Fibroblast of skin of scalp (primary cell): ENCODE data around the gene STK38.
A peak's percentile ranks its signal among the peaks of the same experiment; 100 is the strongest.

ENCODE experiments used
- DNase-seq: peaks from one replicate; pipeline ENCODE4 v3.0.0-alpha.2; 2013

The STK38 gene

DNA sequence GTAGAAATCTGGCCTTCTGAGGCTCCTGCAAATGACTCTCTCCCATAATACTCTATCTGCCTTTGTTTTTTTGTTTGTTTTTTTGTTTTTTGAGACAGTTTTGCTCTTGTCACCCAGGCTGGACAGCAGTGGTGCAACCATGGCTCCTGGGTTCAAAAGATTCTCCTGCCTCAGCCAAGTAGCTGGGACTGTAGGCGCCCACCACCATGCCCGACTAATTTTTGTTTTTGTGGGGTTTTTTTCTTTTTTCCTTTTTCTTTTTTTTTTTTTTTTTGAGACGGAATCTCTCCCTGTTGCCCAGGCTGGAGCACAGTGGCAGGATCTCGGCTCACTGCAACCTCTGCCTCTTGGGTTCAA lies 16.6 kb upstream of the STK38 start:
- DNase-seq, result no peak

DNA sequence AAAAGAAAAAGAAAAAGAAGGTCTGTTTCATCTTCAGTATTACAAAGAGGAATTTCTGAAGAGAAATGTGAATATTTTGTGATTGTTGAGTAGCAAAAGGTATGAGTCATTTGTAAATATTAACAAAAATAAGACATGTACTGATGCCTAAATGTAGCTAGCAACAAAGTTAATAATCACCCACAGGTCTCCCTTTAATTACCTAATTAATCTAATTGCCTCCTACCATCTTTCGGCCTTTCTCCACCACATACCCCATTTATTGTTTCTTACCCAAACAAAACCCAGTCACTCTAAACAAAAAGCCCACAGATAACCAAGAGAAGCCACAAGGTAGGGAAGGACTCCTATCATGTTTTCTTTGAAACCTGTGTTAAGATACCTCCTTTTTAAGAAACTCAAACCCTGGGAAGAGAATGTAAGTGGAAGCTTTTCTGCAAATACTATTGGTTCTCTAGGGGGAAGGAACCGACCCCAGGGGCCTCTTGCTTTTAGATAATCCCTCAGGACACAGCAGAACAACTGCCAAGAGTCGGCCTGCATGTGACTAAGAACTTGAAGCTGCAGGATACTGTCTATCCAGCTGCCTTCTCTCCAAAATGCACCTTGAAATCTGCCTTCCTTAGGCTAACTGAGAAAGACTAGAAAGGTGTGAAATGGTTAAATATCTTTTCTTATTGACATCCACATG lies 16.1 kb upstream of the STK38 start:
- DNase-seq, result peak; percentile 36

DNA sequence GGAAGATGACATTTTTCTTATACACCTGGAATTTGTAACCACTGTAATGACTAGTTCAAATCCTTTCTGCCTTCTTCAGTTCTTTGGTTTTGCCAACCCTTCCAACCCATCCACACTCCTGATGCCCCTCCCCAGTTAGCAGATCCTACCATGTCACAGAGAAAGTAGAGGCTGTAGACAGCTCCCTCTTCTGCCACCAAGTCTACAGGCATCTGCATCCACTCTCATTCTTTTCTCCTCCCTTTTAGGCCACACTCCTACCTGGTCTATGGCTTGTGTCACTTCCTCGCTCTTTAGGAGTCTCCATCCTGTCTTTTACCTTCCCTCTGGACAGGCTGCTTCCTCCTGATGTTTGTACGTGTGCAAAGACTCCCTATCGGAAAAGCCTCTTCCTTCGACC lies 13.5 kb upstream of the STK38 start:
- no peak for DNase-seq

DNA sequence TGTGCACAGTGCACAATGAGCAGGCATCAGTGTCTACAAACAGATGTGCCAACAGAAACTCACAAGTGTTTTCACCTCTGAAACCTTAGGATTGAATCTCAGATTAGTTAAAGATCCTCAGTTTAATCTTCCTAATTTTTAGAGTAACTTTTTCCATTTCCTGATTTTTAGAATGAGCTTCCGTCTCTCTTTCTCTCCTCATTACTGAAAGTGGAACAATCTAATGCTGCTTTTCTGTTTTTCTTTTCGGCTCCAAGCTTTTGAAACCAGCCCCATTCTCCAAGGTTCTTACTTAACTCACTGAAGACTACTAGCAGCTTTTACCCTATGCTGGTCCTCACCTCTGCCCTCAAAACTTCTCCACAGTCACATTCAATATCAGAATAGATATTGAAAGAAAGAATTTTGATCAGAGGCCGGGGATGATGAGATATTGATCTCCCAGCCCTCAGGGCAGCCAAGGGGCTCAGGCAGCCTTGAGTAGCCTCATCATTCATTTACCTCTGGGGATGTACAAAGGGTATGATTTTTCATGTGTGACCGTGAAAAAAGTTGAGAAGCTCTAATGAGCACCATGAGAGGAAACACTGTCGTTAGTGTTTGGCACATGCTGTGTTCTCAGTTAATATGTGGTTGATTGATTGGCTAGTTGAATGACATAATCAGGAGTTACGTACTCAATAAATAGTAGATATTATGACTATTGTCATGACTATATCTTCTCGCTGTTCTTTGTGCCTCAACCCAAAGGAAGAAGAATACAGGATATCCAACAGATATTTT lies 11.9 kb upstream of the STK38 start:
- DNase-seq, result no peak

DNA sequence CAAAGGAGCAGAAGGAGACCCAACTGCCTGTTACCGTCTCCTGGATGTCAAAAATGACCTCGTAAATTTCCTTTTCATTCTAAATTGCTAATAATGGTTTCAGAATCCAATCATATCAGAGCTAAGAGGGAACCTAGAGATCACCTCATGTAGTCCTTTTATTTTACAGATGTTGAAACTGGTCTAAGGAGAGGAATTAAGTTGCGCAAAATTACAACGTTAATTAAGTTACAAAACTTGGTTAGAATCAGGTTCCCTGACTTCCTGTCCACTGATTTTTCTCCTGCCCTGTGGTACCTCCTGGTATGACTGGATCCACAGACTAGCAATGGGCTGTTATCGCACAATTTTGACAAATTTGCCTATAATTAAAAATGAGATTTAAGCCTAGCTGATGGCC lies 9.0 kb upstream of the STK38 start:
- DNase-seq, result no peak

DNA sequence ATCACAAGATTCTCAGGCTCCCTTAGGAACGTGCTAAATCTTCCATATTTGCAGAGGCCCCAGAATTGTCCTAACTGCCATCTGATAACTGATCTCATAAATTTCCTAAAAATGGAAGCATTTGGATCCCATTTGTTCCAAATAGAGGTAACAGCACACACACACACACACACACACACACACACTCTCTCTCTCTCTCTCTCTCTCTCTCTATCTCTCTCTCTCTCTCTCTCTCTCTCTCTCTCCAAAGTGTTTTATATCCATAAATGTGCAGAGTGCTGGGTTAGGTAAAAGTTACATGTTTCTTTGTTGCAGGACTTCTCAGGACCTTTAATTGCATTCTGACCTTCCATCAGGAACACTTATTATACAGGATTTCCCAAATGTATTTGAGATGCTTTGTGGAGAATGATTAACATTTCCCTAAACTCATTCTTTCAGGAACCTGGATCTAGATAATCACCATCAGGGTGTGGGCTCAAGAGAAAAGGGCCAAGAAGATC lies 8.5 kb upstream of the STK38 start:
- no peak for DNase-seq

DNA sequence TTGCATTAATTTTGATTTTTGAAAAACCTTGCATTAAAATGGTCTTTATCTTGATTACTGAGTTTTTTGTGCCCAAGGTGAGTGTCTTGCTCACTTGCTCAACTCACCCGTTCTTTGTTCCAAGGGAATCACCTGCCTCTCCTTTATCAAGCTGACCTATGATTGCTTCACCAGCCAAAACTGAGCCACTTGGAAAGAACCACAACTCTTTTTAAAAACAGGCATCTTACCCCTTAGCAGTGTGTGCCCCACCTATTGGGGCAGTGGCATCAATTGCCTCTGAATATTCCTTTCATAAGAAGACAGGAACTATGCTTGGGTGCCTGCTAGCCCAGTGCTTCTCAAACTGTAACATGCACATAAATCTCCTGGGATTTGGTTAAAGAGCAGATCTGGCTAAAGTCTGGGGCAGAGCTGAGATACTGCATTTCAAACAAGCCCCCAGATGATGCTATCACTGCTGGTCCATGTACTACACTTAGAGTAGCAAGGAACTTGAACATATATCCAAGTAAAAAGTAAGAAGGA lies 3.3 kb upstream of the STK38 start:
- DNase-seq, result no peak

DNA sequence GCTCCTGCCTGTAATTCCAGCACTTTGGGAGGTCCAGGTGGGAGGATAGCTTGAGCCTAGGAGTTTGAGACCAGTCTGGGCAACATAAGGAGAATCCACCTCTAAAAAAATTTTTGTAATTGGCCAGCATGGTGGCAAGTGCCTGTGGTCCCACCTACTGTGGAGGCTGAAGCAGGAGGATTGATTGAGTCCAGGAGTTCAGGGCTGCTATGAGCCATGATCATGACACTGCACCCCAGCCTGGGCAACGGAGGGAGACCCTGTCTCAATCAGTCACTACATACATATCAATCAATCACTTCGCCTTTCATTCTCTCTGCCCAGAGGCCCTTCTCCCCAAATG lies 1.1 kb upstream of the STK38 start:
- DNase-seq, result no peak

DNA sequence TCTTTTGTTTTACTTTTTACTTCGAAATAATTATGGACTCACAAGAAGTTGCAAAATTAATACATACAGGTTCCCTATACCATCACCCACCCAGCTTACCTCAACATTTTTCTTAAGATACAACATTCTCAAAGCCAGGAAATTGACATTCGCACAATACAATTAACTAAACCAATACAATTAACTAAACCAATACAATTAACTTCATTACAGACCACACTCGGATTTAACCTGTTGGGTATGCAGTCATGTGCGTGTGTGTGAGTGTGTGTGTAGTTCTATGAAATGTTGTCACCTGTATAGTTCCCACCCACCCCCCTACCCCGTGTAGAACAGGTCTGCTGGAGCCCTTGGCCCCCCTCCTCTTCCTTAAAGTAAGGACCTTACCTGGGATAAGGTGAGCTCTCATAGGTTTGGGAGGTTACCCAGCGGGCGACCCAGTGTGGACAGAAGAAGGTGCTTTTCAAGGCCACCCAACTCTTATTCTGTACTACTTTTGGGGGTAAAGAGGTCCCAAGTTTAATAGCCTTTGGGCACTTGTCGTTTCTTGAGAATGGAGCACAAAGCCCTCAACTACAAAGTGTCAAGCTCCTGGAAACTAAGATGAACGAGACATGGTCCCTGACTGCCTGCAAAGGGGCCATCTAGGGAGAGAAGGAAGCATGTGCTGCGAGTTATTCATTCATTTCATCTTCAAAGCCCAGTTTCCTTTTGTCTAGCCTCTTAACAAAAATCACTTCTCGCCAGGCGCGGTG lies 544 bp upstream of the STK38 start:
- DNase-seq, result no peak

DNA sequence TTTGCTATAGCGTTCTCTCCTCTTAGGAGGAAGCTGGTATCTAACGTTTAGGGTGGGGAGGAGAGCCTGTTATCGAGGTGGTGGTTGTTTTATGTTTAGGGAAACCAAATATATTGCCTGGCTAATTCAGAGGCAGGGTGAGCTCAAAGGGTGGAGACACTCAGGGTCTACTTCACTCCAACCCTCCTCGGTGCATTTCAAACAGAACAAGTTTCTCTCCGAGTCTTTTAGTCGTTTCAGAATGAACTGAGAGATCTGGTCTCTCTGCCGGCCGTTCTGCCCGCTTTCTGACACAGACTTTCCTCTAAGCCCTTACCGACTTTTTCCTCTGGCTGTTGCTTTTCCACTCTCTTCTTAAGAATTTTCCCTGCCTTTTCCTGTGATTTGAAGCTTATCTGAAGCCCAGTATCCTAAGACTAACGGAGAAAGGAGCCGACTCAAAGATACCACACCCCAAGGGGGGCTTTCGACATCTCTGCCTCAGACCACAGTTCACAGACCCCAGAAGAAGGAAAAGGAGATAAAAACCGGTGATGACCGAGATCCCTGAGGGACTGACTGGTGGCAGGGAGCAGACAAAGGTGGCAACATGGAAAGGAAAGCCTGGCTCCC lies 865 bp downstream of the STK38 start:
- DNase-seq, result peak; percentile 17

DNA sequence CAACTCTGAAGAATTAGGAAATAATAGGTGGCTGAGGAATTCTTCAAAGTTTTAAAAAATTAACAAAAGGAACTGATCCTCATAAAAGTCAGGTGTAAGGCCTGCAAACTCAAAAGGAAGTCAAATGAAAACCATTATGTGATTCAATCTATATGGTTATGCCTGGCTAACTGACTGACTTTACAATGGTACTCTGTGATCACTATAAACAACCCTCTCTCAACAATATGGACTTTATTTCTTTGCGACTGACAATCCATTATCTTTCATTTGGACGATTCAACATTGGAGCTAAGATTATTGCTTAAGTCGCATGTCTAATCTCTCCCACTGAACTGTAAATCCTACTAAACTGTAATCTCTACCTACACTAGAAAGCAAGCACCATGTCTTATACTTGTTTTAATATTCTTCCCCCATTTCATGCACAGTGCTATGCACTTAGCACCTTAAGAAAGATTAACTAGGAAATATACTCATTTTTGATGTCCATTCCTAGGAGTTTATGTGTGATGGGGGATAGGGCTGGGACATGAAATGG lies 1.4 kb downstream of the STK38 start:
- DNase-seq, result no peak

DNA sequence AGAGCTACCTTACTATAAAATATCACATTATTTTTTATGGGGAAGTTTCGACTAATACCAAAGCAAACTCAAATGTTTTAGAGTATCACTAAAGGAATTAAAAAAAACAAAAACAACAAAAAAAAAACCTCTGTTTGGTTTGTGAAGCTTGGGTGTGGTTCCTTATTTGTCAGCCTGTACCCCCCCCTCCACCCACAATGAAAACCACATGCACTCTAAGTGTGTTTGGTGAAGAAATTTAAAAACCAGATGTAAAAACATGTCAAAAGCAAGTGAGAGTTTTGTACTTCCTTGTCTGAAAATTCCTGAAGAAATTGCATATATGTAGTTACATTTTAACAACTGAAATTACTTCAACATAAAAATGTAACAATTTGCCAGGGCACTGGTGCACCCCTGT lies 3.1 kb downstream of the STK38 start:
- DNase-seq, result peak; percentile 60

DNA sequence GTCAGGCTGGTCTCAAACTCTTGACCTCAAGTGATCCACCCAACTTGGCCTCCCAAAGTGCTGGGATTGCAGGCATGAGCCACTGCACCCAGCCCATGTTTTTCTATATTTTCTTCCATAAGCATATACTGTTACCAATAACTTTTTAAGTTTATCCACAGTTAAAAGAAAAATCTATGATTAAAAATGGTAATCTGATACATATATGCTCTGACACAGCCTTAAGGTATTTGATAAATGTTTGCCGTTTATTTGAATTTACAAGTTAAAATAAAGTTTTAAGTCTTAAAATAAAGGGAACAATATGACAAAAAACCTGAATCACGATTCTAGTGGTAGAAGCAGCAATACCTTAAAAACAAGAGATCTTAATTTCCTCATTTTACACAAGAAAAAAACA lies 5.2 kb downstream of the STK38 start:
- no peak for DNase-seq

DNA sequence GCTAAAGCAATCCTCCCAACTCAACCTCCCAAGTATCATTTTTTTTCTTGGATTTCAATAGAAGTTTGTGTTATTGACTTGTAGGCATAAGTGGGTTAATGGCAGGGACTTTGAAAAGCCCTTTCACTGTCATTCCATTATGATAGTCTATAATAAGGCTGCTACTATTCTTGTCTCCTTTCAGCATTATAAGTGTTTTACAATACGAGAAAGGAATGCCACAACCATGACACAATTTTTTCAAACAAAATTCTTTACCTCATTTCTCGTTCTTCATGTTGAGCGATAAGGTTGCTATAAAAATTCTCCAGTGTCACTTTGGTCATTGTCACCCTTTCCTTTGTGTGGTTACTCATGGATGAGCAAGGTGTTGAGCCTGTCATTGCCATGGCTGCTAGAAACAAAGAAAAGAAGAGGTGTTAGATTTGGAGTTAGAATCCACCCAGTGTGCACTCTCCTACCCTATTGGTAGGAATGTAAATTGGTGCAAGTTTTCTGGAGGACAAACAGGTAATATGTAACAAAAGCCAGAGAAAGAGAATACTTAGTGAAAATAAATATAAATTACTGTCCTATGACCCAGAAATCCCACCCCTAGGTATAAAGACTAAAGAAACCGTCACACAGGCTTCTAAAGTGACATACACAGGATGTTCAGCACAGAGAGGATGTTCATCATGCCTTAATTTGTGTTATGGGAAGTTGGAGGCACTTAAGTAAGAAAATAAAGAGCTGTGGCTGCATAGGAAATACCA lies 7.3 kb downstream of the STK38 start:
- no peak for DNase-seq

DNA sequence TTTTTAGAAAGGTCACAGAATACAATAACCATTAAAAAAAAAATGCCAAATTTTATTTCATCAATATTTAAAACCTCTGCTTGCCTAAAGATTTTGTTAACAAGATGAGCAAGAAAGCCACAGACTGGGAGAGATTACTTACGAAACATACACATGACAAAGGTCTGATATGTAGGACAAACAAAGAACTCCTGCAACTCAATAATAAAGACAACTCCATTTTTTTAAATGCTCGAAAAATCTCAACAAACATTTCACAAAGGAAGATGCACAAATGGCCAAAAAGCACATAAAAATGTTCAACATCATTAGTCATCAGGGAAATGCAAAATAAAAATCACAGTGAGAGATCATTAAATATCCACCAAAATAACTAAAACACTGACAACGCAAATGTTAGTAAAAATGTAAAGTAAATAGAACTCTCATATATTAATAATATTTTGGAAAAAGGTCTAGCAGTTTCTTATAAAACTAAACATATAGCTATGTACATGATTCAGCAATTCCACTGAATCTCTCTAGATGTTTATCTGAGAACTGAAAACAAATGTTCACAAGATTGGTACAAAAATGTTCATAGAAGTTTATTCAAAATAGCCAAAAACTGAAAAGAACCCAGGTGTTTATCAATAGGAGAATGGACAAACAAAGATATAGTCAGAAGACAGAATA lies 10.3 kb downstream of the STK38 start:
- no peak for DNase-seq

DNA sequence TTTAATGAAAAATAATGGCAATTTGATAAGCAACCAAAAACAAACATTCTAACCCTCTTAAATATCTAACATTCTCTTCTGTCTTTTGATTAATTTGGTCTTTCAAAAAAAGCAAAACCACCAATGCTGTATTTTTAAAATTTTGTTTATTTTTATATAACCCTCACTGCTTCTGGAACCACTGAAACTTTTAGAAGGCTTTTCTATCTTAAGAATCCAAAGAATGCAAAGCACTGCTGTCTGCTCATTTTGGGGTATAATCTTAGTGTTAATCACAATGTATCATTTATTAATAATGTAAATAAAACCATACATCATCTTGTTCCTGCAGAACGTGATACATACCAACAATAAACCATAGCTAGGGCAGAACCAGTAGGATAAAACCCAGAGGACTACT lies 14.0 kb downstream of the STK38 start:
- DNase-seq, result peak; percentile 50

DNA sequence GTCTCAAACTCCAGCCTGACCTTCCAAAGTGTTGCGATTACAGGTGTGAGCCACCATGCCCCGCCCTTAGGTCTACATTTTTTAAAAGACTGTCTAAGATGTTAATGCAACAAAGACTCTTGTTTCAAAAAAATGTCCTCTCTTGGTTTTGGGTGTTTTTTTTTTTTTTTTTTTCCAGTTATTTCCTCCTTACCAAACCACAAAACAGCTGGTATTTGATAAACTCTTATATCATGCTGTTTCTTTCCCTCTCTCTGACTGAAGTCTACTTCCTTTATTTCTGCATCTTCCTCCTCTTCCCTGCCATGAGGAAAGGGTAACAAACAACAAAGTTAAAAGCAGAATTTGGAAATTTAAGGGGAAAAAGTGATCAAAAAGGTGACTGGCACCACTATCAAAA lies 21.2 kb downstream of the STK38 start:
- no peak for DNase-seq

DNA sequence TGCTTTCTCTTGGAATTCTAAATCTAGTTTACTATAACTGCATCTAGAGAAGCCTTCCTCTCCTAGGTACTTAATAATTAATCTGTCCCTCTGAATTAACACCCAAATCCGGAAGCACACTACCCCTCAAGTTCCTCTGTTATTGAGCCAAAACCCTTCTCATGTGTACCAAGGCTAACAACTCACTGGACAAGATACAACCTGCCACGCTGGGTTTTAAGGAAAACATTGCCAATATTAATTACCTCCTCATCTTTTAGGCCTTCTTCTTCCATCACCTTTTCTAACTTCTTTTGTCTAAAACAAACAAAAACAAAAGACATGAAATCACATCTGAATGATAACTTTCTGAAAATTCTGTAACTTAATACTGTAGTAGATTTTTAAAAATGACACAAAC lies 21.9 kb downstream of the STK38 start:
- DNase-seq, result no peak

DNA sequence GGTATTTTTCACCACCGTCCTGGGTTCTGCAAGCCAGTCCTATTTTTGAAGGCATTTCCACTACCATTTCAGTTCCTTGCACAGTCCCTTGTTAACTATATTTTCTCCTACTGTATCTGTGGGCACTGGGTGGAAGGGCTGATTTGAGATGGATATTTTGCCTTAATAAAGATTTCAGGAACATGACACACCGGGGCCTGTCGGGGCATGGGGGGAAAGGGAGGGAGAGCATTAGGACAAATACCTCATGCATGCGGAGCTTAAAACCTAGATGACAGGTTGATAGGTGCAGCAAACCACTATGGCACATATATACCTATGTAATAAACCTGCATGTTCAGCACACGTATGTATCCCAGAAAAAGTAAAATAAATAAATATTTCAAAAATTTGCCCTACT lies 22.4 kb downstream of the STK38 start:
- DNase-seq, result no peak

DNA sequence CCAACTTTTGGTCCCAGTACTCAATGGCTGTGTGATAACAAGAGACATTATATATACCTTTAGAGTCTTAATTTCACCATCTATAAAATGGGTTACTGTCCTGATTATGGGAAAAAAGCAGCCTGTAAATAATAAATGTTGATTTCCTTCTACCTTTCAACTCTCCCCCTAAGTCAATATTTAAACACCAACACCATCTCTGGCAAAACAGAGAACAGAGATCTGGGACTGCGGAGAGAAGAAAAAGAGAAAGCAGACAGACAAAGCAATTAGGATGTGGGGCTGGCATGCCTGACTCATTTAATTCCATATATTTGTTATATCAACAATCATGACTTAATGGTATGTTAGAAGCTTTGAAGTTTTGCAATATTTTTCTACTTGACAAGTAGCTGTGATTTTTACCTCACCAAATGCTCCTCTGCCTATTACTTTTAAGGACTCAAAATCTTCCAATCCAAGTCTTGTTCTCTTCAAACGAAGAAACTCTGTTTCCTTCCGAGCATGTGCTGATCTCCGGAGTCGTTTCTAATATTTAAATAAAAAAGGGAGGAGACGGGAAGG lies 23.3 kb downstream of the STK38 start:
- DNase-seq, result peak; percentile 23

DNA sequence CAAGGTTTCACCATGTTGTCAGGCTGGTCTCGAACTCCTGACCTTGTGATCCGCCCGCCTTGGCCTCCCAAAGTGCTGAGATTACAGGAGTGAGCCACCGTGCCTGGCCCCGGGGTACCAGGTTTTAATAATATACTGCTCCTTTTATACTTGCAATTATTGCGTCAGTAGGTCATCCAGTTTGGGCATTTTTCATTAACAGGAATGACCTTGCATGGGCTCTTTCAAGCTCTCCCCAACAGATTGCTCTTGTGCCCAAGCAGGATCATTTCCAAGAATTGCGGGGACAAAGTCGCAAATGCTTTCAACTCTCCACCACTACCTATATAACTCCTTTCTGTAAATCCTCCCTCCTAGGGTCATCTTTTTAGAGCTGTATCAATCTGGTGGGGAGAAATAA lies 23.8 kb downstream of the STK38 start:
- no peak for DNase-seq
